NCI-H460 (cell line): Measurements from ENCODE around the gene PRKCD. TPM values are rescaled to one million over a fixed set of nuclear protein-coding genes. Genes with fewer than 3 reads are reported as not detected.

Experiments used
- total RNA-seq: library from RNA; depleted of rRNA; stranded (reverse); fragments of >200 nt; shearing (Covaris generic); gene quantifications from 2 replicates; pipeline ENCODE4 v1.2.3, GENCODE V29; 2014; rRNA removed

Gene PRKCD
- total RNA-seq, 1 experiment from 2014 or later = 1.0 TPM

Other genes with a start within 250 kb of the PRKCD start
- gene SFMBT1, start 115.1 kb upstream of the PRKCD start, total RNA-seq = 9.6 and 10.1 TPM in 2 replicates
- gene RFT1, start 30.8 kb upstream of the PRKCD start, total RNA-seq = 23.5 and 26.8 TPM in 2 replicates
- 984 and 1,070 TPM in 2 replicates for gene TKT, start 94.8 kb downstream of the PRKCD start, total RNA-seq
- gene DCP1A, start 186.3 kb downstream of the PRKCD start, total RNA-seq = 21.2 and 25.4 TPM in 2 replicates